Astrocyte of the spinal cord (primary cell): ENCODE results near the gene UBXN6.

Source experiments
- DNase-seq: peaks from one replicate; pipeline ENCODE4 v3.0.0; 2011; ENCODE audit warnings: low read depth, low spot score
- H3K4me3 ChIP-seq: 2 replicates; pipeline ENCODE4 v1.5.1; 2011; ENCODE audit warnings: low read depth, mild to moderate bottlenecking, low read length, moderate library complexity
- CTCF ChIP-seq: IDR thresholded peaks from 2 replicates; pipeline ENCODE4 v1.5.1; 2012; ENCODE audit warnings: low read depth, mild to moderate bottlenecking, low read length, inconsistent platforms
- in situ Hi-C: cut with HindIII; loops from 2 replicates; pipeline ENCODE4 v1.10.0; 2017; ENCODE audit warnings: low sequenced_read_pairs

The UBXN6 gene

GRCh38 chr19:4457654-4458395 lies at the start of gene UBXN6:
TSS of gene UBXN6 (minus strand) at chr19:4457794. CDS start at chr19:4457697, 97 bp downstream.
- in situ Hi-C loops: no loop called here
- TF ChIP-seq CTCF: no peak
- DNase-seq: peak; percentile 97
- H3K4me3 ChIP-seq: peak within 1 kb of the TSS; percentile 85

- DNase-seq: no peak
- in situ Hi-C loops: no loop called here
- H3K4me3 ChIP-seq: no peak overlapping the region
- TF ChIP-seq CTCF: no peak
These were observed 49.5 kb upstream of the UBXN6 start for GRCh38 chr19:4507150-4507452.

- TF ChIP-seq CTCF: no peak
- peak; percentile 70 for DNase-seq
- no peak overlapping the region for H3K4me3 ChIP-seq
- in situ Hi-C loops: no loop called here
These were observed 49.0 kb upstream of the UBXN6 start for GRCh38 chr19:4506449-4507149.

- DNase-seq: no peak
- TF ChIP-seq CTCF: no peak
- H3K4me3 ChIP-seq: no peak overlapping the region
- in situ Hi-C loops: no loop called here
These were observed 48.2 kb upstream of the UBXN6 start for GRCh38 chr19:4505570-4506448.

- DNase-seq: no peak
- TF ChIP-seq CTCF: no peak
- in situ Hi-C loops: no loop called here
- no peak overlapping the region for H3K4me3 ChIP-seq
These were observed 47.4 kb upstream of the UBXN6 start for GRCh38 chr19:4504891-4505569.

GRCh38 chr19:4504297-4504701 lies 46.7 kb upstream of the UBXN6 start:
- no peak for TF ChIP-seq CTCF
- in situ Hi-C loops: no loop called here
- no peak overlapping the region for H3K4me3 ChIP-seq
- no peak for DNase-seq
